ENCODE results near the gene PRLR.

GRCh38 chr5:35214051-35214450 is 16.2 kb downstream of the PRLR start:
- TF ChIP-seq FOXM1 (IDR thresholded peaks at IDR 0.05; ENCODE audit: borderline replicate concordance, low read depth) (no peak), RAD21 (IDR thresholded peaks at IDR 0.05; ENCODE audit: low read depth) (no peak), ZBTB7A (IDR thresholded peaks at IDR 0.05; ENCODE audit: low read depth) (no peak), CREB1 (IDR thresholded peaks at IDR 0.05; ENCODE audit: low read depth) (no peak), EGR1 (IDR thresholded peaks at IDR 0.05) (no peak), MAX (IDR thresholded peaks at IDR 0.05) (no peak)

All from Ishikawa (cell line).